Neutrophil (primary cell): ENCODE data around the gene EDRF1.

ENCODE experiments used
- H3K27ac ChIP-seq: fragments of 200-600 bp; sonication (generic); 2 replicates; pipeline ENCODE4 v1.5.1; 2016; ENCODE audit warnings: mild to moderate bottlenecking, moderate library complexity
- H3K27me3 ChIP-seq: fragments of 200-600 bp; sonication (generic); 2 replicates; pipeline ENCODE4 v1.6.0; 2016; ENCODE audit warnings: mild to moderate bottlenecking
- H3K36me3 ChIP-seq: fragments of 200-600 bp; sonication (generic); 2 replicates; pipeline ENCODE4 v1.5.1; 2017
- H3K4me1 ChIP-seq, 2 experiments: fragments of 200-600 bp in 1 of 2; sonication (generic) in 1 of 2; 1 replicate in 1 of 2; 2 replicates in 1 of 2; pipeline versions ENCODE4 v1.5.1 to v1.6.1; 2013 to 2016; ENCODE audit warnings: low read depth in 1 of 2, low read length in 1 of 2, mild to moderate bottlenecking in 1 of 2, moderate library complexity in 1 of 2; ENCODE audit not compliant: control insufficient read depth in 1 of 2, insufficient read depth in 1 of 2
- H3K4me3 ChIP-seq, 2 experiments: fragments of 200-600 bp in 1 of 2; sonication (generic) in 1 of 2; 1 replicate in 1 of 2; 2 replicates in 1 of 2; pipeline ENCODE4 v1.5.1; 2013 to 2016; ENCODE audit warnings: low read depth in 1 of 2, low read length in 1 of 2, mild to moderate bottlenecking in 1 of 2, moderate library complexity in 1 of 2
- H3K9me3 ChIP-seq: fragments of 200-600 bp; sonication (generic); 2 replicates; pipeline ENCODE4 v1.5.1; 2016
- TF ChIP-seq, protein P1 (sequence below): fragments of 200-600 bp; sonication (generic); IDR thresholded peaks from 2 replicates; pipeline ENCODE4 v1.5.1; 2016; ENCODE audit warnings: antibody characterized with exemption

Gene EDRF1

DNA sequence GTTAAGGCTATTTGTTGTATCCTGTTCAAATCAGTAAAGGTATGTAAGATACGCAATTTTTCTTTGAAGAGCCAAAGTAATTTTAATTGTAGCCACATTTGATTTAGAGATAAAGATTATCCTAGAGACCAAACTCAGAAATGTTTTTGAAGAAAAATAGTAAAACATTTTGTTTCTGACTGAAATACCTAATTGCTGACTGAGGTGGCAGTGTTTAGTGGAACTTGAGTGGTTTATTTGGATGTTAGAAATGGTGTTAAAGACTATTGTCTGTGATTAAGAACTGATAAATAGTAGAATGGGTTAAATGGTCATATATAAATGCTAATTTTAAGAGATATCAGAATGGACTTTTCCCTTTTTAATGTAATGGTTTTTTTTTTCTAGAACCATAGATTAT is 15.3 kb downstream of the EDRF1 start:
- H3K36me3 ChIP-seq, result peaks cover 100% of the 10 kb centered on the region
- H3K4me1 ChIP-seq, result no peaks in the 10 kb centered on the region
- H3K27ac ChIP-seq, result no peak overlapping the region
- H3K27me3 ChIP-seq, result no peaks in the 10 kb centered on the region
- no peak overlapping the region for H3K4me3 ChIP-seq
- no peaks in the 10 kb centered on the region for H3K9me3 ChIP-seq
- TF ChIP-seq, protein P1, sequence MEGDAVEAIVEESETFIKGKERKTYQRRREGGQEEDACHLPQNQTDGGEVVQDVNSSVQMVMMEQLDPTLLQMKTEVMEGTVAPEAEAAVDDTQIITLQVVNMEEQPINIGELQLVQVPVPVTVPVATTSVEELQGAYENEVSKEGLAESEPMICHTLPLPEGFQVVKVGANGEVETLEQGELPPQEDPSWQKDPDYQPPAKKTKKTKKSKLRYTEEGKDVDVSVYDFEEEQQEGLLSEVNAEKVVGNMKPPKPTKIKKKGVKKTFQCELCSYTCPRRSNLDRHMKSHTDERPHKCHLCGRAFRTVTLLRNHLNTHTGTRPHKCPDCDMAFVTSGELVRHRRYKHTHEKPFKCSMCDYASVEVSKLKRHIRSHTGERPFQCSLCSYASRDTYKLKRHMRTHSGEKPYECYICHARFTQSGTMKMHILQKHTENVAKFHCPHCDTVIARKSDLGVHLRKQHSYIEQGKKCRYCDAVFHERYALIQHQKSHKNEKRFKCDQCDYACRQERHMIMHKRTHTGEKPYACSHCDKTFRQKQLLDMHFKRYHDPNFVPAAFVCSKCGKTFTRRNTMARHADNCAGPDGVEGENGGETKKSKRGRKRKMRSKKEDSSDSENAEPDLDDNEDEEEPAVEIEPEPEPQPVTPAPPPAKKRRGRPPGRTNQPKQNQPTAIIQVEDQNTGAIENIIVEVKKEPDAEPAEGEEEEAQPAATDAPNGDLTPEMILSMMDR, result no peak

DNA sequence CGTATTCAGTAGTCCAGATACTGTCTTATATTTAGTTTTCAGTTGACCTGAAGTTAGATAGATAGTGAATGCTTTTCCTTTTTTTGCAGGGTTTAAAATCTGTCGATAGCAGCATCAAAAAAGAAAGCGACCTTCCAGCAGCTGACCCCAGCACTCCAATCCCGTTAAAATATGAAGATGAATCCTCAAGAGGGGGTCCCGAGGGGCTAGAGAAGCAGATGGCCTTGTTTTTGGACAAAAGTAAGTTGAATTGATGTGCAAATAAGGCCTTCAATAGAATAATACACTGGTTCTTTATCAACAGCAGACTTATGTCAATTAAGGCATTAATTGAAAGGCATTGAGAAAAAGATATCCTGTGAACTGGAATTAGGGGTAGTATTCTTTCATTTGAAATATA is 18.7 kb downstream of the EDRF1 start:
- H3K4me3 ChIP-seq, result no peak overlapping the region
- H3K4me1 ChIP-seq, result no peaks in the 10 kb centered on the region
- no peaks in the 10 kb centered on the region for H3K9me3 ChIP-seq
- no peaks in the 10 kb centered on the region for H3K27me3 ChIP-seq
- peaks cover 100% of the 10 kb centered on the region for H3K36me3 ChIP-seq
- TF ChIP-seq, protein P1, result no peak
- H3K27ac ChIP-seq, result no peak overlapping the region

DNA sequence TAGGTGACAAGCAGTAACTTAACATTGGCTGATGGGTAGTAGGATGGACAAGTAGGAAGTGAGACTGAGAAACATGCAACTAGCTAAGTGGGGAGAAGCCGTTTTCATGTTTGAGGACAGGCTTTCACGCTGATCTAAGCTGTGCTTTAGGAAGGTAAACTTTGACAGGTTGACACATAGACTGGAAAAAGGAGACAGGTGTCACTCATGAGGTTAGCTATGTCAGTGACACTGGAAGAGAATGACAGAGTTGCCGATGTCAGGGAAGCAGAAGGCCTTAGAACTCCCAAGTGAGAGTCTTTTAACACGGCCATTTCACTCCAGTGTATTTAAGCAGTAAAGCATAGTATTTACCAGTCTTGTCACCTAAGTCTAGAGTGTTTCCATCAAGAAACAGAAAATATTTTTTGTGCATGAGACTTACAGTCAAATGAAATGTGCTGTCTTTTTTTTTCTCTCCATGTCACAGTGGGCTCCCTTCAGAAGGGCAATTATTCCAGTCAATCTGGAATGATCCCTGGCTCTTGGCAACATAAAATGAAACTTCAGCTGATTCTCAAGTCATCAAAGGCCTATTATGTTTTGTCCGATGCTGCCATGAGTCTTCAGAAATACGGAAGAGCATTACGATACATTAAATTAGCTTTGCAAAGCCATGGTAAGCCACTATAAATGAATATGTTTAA is 20.6 kb downstream of the EDRF1 start:
- H3K27me3 ChIP-seq, result no peaks in the 10 kb centered on the region
- TF ChIP-seq, protein P1, result no peak
- peaks cover 100% of the 10 kb centered on the region for H3K36me3 ChIP-seq

DNA sequence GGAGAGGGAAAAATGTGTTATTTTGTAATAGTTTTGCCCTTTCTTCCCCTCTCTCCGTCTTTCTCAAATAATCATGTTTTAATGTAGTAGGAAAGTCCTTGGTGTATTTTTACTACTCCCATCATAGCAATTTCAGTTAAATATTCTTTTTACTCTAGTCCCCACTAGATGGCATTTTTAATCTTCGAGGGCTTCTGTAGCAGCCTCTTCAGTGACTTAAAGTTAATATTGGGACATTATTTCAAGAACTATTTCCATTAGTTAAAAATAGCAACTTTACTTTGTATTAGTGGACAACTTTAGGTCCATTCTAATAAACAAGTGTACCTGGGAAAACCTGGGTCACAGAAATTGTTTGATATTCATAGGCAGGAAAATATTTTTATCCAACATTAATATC is 23.0 kb downstream of the EDRF1 start:
- Histone ChIP-seq H3K27me3 (no peaks in the 10 kb centered on the region), H3K4me3 (no peak overlapping the region), H3K9me3 (no peaks in the 10 kb centered on the region), H3K27ac (no peak overlapping the region), H3K4me1 (no peaks in the 10 kb centered on the region), H3K36me3 (peaks cover 98% of the 10 kb centered on the region)
- TF ChIP-seq, protein P1, result no peak

More for the DNA sequence above, 20.6 kb downstream of the EDRF1 start:
- Histone ChIP-seq H3K4me3 (no peak overlapping the region), H3K9me3 (no peaks in the 10 kb centered on the region), H3K27ac (no peak overlapping the region), H3K4me1 (no peaks in the 10 kb centered on the region)

DNA sequence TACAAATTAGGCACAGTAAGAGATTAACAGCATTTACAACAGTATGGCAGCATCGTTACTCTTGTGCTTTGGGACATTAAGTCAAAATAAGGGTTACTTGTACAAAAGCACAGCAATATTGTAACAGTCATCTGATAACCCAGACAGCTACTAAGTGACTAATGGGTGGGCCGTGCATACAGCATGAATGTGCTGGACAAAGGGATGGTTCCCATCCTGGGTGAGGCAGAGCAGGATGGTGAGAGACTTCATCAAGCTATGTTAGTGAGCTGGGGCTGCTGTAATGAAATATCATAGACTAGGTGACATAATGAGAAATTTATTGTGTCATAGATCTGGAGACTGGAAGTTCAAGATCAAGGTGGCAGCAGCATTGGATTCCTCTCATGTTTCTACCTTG is 25.4 kb downstream of the EDRF1 start:
- H3K4me3 ChIP-seq, result no peak overlapping the region
- H3K27ac ChIP-seq, result no peak overlapping the region
- no peaks in the 10 kb centered on the region for H3K4me1 ChIP-seq
- no peaks in the 10 kb centered on the region for H3K27me3 ChIP-seq
- TF ChIP-seq, protein P1, result no peak
- H3K36me3 ChIP-seq, result peaks cover 98% of the 10 kb centered on the region
- H3K9me3 ChIP-seq, result no peaks in the 10 kb centered on the region
